ENCODE data around the gene NARS2. TPM values are rescaled to one million over a fixed set of nuclear protein-coding genes. Genes with fewer than 3 reads are reported as not detected.

NARS2 gene
- total and polyA plus RNA-seq, 10 of the 15 experiments (the other 5 are each of a cell fraction or from before 2014, with no cell fraction given) = 22.2 to 45.3 (median 36.3) TPM

DNA sequence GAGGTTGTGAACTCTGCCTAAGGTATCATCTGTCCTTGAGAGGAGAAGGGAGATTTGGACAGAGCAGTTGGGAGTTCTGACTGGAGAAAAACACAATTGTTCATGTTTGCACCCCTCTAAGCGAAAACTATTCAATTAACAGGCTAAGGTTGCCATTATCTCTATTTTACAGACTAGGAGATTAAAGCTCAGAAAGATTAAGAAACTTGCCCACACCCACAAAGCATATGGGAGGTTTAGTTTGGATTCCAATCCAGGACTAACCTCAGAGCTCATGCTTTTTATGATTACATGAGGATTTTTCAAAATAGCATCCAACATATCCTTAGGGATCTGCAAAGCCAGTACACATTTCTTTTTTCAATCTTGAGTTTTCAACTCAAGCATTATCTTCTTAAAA lies 179.1 kb downstream of the NARS2 start (continued):
- TF ChIP-seq, protein P1, sequence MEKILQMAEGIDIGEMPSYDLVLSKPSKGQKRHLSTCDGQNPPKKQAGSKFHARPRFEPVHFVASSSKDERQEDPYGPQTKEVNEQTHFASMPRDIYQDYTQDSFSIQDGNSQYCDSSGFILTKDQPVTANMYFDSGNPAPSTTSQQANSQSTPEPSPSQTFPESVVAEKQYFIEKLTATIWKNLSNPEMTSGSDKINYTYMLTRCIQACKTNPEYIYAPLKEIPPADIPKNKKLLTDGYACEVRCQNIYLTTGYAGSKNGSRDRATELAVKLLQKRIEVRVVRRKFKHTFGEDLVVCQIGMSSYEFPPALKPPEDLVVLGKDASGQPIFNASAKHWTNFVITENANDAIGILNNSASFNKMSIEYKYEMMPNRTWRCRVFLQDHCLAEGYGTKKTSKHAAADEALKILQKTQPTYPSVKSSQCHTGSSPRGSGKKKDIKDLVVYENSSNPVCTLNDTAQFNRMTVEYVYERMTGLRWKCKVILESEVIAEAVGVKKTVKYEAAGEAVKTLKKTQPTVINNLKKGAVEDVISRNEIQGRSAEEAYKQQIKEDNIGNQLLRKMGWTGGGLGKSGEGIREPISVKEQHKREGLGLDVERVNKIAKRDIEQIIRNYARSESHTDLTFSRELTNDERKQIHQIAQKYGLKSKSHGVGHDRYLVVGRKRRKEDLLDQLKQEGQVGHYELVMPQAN (conservative IDR thresholded peaks at IDR 0.05) = no peak
- TF ChIP-seq IRF4 (IDR thresholded peaks at IDR 0.05; ENCODE audit: low read depth, low read length) = no peak
- no peak for TF ChIP-seq WRNIP1 (IDR thresholded peaks at IDR 0.05; ENCODE audit: borderline replicate concordance, low read depth, low read length)
- TF ChIP-seq, protein P2, sequence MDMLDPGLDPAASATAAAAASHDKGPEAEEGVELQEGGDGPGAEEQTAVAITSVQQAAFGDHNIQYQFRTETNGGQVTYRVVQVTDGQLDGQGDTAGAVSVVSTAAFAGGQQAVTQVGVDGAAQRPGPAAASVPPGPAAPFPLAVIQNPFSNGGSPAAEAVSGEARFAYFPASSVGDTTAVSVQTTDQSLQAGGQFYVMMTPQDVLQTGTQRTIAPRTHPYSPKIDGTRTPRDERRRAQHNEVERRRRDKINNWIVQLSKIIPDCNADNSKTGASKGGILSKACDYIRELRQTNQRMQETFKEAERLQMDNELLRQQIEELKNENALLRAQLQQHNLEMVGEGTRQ (IDR thresholded peaks at IDR 0.05; ENCODE audit: borderline replicate concordance, low read depth, low read length) = no peak

DNA sequence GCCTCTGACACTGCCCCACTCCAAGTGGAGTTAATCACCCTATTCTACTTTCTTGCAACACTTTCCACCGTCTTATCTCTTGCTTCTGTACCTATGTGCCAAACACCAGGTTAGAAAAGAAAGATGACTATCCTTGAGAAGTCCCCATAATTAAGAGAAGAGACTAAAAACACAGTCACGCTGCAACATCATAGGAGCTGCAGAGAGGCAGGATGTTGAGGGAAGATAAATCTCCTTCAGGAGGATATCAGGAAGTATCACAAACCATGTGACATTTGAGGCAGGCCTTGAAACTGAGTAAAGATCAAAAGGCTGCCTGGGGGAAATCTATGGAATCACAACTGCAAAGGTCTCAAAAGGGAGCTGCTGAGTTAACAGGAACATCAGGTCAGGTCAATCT lies 181.8 kb downstream of the NARS2 start:
- RAD21 ChIA-PET (ENCODE audit: unreplicated experiment) = no interaction called here
- CTCF ChIA-PET = no interaction called here
- no TSS peak for BruUV-seq (replicated peaks)
- Histone ChIP-seq H3K9me3 (replicated peaks; ENCODE audit: control insufficient read depth, insufficient read depth, low read length) (no peaks in the 10 kb centered on the region), H3K27me3 (replicated peaks in 1 of 2; ENCODE audit: control insufficient read depth in 2 of 2, insufficient read depth in 2 of 2, low read length in 1 of 2) (no peaks in the 10 kb centered on the region), H3K9ac (ENCODE audit: control insufficient read depth, insufficient read depth, low read length) (no peak overlapping the region), H3K4me1 (ENCODE audit: control insufficient read depth, insufficient read depth, low read length) (peaks cover 4% of the 10 kb centered on the region; the same call in 1 of the 2 replicates), H3K36me3 (ENCODE audit: control insufficient read depth in 2 of 2, insufficient read depth in 2 of 2, low read length in 1 of 2) (no peaks in the 10 kb centered on the region), H3K27ac (ENCODE audit: control insufficient read depth, insufficient read depth) (no peak overlapping the region), H3K4me2 (ENCODE audit: control insufficient read depth, insufficient read depth) (no peak overlapping the region), H3K79me2 (ENCODE audit: control insufficient read depth, insufficient read depth, low read length) (no peaks in the 10 kb centered on the region), H3K4me3 (no peak overlapping the region), H4K20me1 (ENCODE audit: control insufficient read depth, insufficient read depth) (no peaks in the 10 kb centered on the region), H2AFZ (ENCODE audit: control insufficient read depth, low read depth, low read length) (no peak overlapping the region)
- POLR2A ChIA-PET = no interaction called here
- FAIRE-seq (no peak), ATAC-seq (no peak), DNase-seq (ENCODE audit: low read depth, low spot score) (no peak)
- in situ Hi-C loops (cut with MboI) = no loop called here
- intact Hi-C loops (cut with micrococcal nuclease; ENCODE audit: unreplicated experiment) = no loop called here
- 97% methylated on average over 2 of the region's 2 CpGs for WGBS (ENCODE audit: insufficient coverage, insufficient replicate concordance, low lambda C conversion rate, missing lambda C conversion rate)
- SMC1A ChIA-PET (ENCODE audit: uncharacterized antibody, unreplicated experiment) = no interaction called here
- TF ChIP-seq, protein P3, sequence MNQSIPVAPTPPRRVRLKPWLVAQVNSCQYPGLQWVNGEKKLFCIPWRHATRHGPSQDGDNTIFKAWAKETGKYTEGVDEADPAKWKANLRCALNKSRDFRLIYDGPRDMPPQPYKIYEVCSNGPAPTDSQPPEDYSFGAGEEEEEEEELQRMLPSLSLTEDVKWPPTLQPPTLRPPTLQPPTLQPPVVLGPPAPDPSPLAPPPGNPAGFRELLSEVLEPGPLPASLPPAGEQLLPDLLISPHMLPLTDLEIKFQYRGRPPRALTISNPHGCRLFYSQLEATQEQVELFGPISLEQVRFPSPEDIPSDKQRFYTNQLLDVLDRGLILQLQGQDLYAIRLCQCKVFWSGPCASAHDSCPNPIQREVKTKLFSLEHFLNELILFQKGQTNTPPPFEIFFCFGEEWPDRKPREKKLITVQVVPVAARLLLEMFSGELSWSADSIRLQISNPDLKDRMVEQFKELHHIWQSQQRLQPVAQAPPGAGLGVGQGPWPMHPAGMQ (IDR thresholded peaks at IDR 0.05; ENCODE audit: borderline replicate concordance) = no peak
- TF ChIP-seq ZNF384 (IDR thresholded peaks at IDR 0.05; ENCODE audit: borderline replicate concordance, low read depth, low read length) = no peak
- no peak for TF ChIP-seq TCF7 (IDR thresholded peaks at IDR 0.05; ENCODE audit: borderline replicate concordance)
- no peak for TF ChIP-seq YY1 (IDR thresholded peaks at IDR 0.05; ENCODE audit: low read depth, low read length)
- TF ChIP-seq, protein P4, sequence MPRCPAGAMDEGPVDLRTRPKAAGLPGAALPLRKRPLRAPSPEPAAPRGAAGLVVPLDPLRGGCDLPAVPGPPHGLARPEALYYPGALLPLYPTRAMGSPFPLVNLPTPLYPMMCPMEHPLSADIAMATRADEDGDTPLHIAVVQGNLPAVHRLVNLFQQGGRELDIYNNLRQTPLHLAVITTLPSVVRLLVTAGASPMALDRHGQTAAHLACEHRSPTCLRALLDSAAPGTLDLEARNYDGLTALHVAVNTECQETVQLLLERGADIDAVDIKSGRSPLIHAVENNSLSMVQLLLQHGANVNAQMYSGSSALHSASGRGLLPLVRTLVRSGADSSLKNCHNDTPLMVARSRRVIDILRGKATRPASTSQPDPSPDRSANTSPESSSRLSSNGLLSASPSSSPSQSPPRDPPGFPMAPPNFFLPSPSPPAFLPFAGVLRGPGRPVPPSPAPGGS (IDR thresholded peaks at IDR 0.05; ENCODE audit: borderline replicate concordance, insufficient read depth, low read depth, low read length, poor library complexity, severe bottlenecking) = no peak
- TF ChIP-seq JUND (IDR thresholded peaks at IDR 0.05; ENCODE audit: low read depth, low read length) = no peak
- TF ChIP-seq, protein P5, sequence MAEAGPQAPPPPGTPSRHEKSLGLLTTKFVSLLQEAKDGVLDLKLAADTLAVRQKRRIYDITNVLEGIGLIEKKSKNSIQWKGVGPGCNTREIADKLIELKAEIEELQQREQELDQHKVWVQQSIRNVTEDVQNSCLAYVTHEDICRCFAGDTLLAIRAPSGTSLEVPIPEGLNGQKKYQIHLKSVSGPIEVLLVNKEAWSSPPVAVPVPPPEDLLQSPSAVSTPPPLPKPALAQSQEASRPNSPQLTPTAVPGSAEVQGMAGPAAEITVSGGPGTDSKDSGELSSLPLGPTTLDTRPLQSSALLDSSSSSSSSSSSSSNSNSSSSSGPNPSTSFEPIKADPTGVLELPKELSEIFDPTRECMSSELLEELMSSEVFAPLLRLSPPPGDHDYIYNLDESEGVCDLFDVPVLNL (IDR thresholded peaks at IDR 0.05; ENCODE audit: low read depth, low read length) = no peak
- TF ChIP-seq MEF2B (IDR thresholded peaks at IDR 0.05; ENCODE audit: partially characterized antibody, poor library complexity, severe bottlenecking) = no peak
- TF ChIP-seq NFIC (IDR thresholded peaks at IDR 0.05; ENCODE audit: low read depth, low read length) = no peak
- no peak for TF ChIP-seq NFYB (IDR thresholded peaks at IDR 0.05; ENCODE audit: insufficient read depth, low read depth, low read length)
- TF ChIP-seq RUNX3 (IDR thresholded peaks at IDR 0.05; ENCODE audit: low read length) = no peak
